Measurements from ENCODE around the gene MRPL49. TPM values are rescaled to one million over a fixed set of nuclear protein-coding genes. Genes with fewer than 3 reads are reported as not detected.

Gene MRPL49
- total and polyA plus RNA-seq, 2 of the 13 experiments (the other 11 are each of a cell fraction or from before 2014, with no cell fraction given): 39.2 to 53.3 TPM

GRCh38 chr11:65112546-65113360, 9.4 kb upstream of the MRPL49 start:
- ChIA-PET POLR2A (interaction anchor here (0.6 to 5.0 kb wide), 22 partner anchors 9 to 258 kb away, joined by 3 to 86 read pairs (median 6); partner anchors contain the start of genes ARL2, BATF2, CAPN1 and FAU), CTCF (ENCODE audit: low intra/inter-chr PET ratio, low total read pairs) (interaction anchor here (2.0 kb wide), 1 partner anchor 68 kb away, joined by 9 read pairs; the partner anchor contains the start of gene CAPN1)
- no TSS peak for BruUV-seq (replicated peaks)
- H3K4me2 ChIP-seq (ENCODE audit: low read depth, low read length): peak overlapping the region; percentile 96
- in situ Hi-C loops (cut with HindIII; ENCODE audit: extremely low pct_ligation_motif_present, low pct_unique_long_range_greater_than_20kb): loop anchor here (5.0 kb wide), 1 partner anchor 70 kb away; the partner anchor contains the start of gene CAPN1
- H2AFZ ChIP-seq (ENCODE audit: low read length): no peak overlapping the region
- H4K20me1 ChIP-seq (ENCODE audit: insufficient read depth, low read length): no peaks in the 10 kb centered on the region
- ATAC-seq: peak; percentile 47
- no peaks in the 10 kb centered on the region for H3K9me3 ChIP-seq (ENCODE audit: low read length)
- H3K27me3 ChIP-seq (ENCODE audit: control insufficient read depth in 1 of 2, insufficient read depth in 2 of 2, low read length in 2 of 2): no peaks in the 10 kb centered on the region
- H3K27ac ChIP-seq (ENCODE audit: extremely low read length, insufficient read depth, low read length): peak overlapping the region; percentile 61
- peaks cover 10% of the 10 kb centered on the region for H3K79me2 ChIP-seq (ENCODE audit: insufficient read depth, low read length)
- H3K4me3 ChIP-seq (replicated peaks in 1 of 3; ENCODE audit: insufficient read depth in 1 of 3, low read depth in 2 of 3, low read length in 3 of 3): peak overlapping the region; percentile 65 to 98 (median 95)
- peaks cover 3 to 11% of the 10 kb centered on the region in 2 experiments; a peak in 4 of 5 replicates for H3K36me3 ChIP-seq (replicated peaks in 1 of 2; ENCODE audit: control insufficient read depth in 1 of 2, insufficient read depth in 2 of 2, low read length in 2 of 2)
- H3K9ac ChIP-seq (ENCODE audit: insufficient read depth, low read depth, low read length): peak overlapping the region; percentile 84
- intact Hi-C loops (cut with micrococcal nuclease; ENCODE audit: unreplicated experiment): loop anchor here (2.0 kb wide), 1 partner anchor 68 kb away; the partner anchor contains the start of gene CAPN1
- peak; percentile 41 for DNase-seq (ENCODE audit: low spot score)
- 2% methylated on average over 18 of the region's 57 CpGs for WGBS (ENCODE audit: low lambda C conversion rate)
- FAIRE-seq: peak; percentile 40
- peaks cover 37% of the 10 kb centered on the region for H3K4me1 ChIP-seq (ENCODE audit: insufficient read depth, low read length)
- TF ChIP-seq ZNF335 (CRISPR knock-in tag; IDR thresholded peaks at IDR 0.05) (no peak; the same call in 1 of the 2 replicates), RBM39 (IDR thresholded peaks at IDR 0.05; ENCODE audit: low read depth, low read length, poor library complexity, severe bottlenecking) (no peak), ZFP36 (IDR thresholded peaks at IDR 0.05; ENCODE audit: borderline replicate concordance, low read depth, low read length, partially characterized antibody) (no peak), ZHX1 (CRISPR knock-in tag; IDR thresholded peaks at IDR 0.05; ENCODE audit: low read depth) (no peak), ZNF292 (CRISPR knock-in tag; IDR thresholded peaks at IDR 0.05; ENCODE audit: borderline replicate concordance, low read depth) (no peak), ZNF678 (CRISPR knock-in tag; IDR thresholded peaks at IDR 0.05) (no peak), MYC (CRISPR knock-in tag; IDR thresholded peaks at IDR 0.05; ENCODE audit: borderline replicate concordance) (peak; percentile 66), ZNF20 (CRISPR knock-in tag; IDR thresholded peaks at IDR 0.05) (peak; percentile 55; the same call in 1 of the 2 replicates), PHF20 (CRISPR knock-in tag; IDR thresholded peaks at IDR 0.05) (no peak; the same call in 1 of the 2 replicates), GRHL1 (CRISPR knock-in tag; conservative IDR thresholded peaks at IDR 0.05) (no peak)
- TF ChIP-seq, protein P1, sequence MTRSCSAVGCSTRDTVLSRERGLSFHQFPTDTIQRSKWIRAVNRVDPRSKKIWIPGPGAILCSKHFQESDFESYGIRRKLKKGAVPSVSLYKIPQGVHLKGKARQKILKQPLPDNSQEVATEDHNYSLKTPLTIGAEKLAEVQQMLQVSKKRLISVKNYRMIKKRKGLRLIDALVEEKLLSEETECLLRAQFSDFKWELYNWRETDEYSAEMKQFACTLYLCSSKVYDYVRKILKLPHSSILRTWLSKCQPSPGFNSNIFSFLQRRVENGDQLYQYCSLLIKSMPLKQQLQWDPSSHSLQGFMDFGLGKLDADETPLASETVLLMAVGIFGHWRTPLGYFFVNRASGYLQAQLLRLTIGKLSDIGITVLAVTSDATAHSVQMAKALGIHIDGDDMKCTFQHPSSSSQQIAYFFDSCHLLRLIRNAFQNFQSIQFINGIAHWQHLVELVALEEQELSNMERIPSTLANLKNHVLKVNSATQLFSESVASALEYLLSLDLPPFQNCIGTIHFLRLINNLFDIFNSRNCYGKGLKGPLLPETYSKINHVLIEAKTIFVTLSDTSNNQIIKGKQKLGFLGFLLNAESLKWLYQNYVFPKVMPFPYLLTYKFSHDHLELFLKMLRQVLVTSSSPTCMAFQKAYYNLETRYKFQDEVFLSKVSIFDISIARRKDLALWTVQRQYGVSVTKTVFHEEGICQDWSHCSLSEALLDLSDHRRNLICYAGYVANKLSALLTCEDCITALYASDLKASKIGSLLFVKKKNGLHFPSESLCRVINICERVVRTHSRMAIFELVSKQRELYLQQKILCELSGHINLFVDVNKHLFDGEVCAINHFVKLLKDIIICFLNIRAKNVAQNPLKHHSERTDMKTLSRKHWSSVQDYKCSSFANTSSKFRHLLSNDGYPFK (CRISPR knock-in tag; IDR thresholded peaks at IDR 0.05; ENCODE audit: borderline replicate concordance): no peak
- TF ChIP-seq, protein P2, sequence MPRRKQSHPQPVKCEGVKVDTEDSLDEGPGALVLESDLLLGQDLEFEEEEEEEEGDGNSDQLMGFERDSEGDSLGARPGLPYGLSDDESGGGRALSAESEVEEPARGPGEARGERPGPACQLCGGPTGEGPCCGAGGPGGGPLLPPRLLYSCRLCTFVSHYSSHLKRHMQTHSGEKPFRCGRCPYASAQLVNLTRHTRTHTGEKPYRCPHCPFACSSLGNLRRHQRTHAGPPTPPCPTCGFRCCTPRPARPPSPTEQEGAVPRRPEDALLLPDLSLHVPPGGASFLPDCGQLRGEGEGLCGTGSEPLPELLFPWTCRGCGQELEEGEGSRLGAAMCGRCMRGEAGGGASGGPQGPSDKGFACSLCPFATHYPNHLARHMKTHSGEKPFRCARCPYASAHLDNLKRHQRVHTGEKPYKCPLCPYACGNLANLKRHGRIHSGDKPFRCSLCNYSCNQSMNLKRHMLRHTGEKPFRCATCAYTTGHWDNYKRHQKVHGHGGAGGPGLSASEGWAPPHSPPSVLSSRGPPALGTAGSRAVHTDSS (CRISPR knock-in tag; conservative IDR thresholded peaks at IDR 0.05): no peak

Measured in HepG2 (cell line).